ENCODE measurements around the gene DGAT2L6.
"Not testable (repeated sequence)": the region's sequence is repeated elsewhere in the genome, so short reads cannot be mapped to it uniquely, and the experiment has no call there.

Gene DGAT2L6

DNA sequence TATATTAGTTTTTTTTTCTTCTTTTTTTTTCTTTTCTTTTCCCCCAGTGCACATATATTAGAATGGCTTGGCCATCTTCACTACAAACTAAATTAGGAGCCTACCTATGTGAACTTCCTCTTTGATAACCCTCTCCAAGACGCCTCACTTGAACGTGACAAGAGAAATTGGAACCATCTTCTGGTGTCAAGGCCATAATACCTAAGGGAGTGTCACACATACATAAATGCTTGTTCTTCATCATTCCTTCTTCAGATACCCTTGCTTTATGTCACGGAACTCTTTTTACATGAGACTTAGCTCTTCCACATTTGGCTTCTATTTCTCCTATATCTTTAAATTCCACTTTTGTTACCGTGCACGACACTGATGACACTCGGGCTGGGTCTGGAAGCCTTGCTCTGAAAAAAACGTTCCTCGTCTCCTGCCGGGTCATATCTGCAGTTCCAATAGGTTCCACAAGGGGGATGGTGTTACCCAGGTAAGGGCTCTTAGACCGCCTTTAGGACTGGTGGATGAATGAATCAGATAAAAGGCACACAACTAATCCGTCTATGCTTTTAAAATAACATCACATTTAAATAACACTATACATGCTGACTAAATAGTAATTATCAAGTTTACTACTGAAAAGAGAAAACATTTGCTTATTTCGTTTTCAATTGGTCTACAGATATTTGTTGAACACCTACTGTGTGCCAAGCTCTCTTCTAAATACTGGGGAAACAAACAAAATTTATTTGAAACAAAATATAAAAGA lies 19.9 kb downstream of the DGAT2L6 start:
- Histone ChIP-seq H3K36me3 (ENCODE audit: control insufficient read depth in 2 of 2, insufficient read depth in 2 of 2, low read length in 2 of 2) (no peaks in the 10 kb centered on the region), H3K27ac (ENCODE audit: low read depth in 2 of 2, low read length in 2 of 2) (no peak overlapping the region), H3K4me3 (ENCODE audit: low read length in 2 of 2) (no peak overlapping the region), H3K4me1 (ENCODE audit: control insufficient read depth in 2 of 2, insufficient read depth in 2 of 2, low read length in 2 of 2) (no peaks in the 10 kb centered on the region), H3K9ac (ENCODE audit: low read depth in 1 of 2, low read length in 2 of 2) (no peak overlapping the region), H3K9me3 (ENCODE audit: control insufficient read depth in 2 of 2, low read length in 2 of 2) (no peaks in the 10 kb centered on the region), H3K27me3 (ENCODE audit: control insufficient read depth in 2 of 2, insufficient read depth in 2 of 2, low read length in 2 of 2) (peaks cover 0 to 7% of the 10 kb centered on the region in 2 donors)

DNA sequence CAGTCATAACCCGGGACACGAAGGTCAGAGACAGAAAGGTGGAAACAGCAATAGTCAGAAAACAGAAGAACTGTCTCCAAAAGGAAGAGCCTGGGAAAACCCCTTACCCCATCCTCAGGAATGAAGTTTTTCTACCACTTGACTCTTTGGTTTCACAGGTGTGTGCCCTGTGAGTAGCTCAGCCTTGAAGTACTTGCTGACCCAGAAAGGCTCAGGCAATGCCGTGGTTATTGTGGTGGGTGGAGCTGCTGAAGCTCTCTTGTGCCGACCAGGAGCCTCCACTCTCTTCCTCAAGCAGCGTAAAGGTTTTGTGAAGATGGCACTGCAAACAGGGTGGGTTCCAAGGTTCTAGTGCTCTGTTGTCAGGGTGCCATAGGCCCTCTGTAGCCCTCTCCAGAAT lies 24.4 kb downstream of the DGAT2L6 start:
- Histone ChIP-seq H3K4me1 (ENCODE audit: control insufficient read depth in 2 of 2, insufficient read depth in 2 of 2, low read length in 2 of 2) (no peaks in the 10 kb centered on the region), H3K27me3 (ENCODE audit: control insufficient read depth in 2 of 2, insufficient read depth in 2 of 2, low read length in 2 of 2) (peaks cover 6 to 7% of the 10 kb centered on the region in 2 donors), H3K4me3 (ENCODE audit: low read length in 2 of 2) (no peak overlapping the region), H3K9ac (ENCODE audit: low read depth in 1 of 2, low read length in 2 of 2) (no peak overlapping the region), H3K36me3 (ENCODE audit: control insufficient read depth in 2 of 2, insufficient read depth in 2 of 2, low read length in 2 of 2) (no peaks in the 10 kb centered on the region), H3K9me3 (ENCODE audit: control insufficient read depth in 2 of 2, low read length in 2 of 2) (no peaks in the 10 kb centered on the region), H3K27ac (ENCODE audit: low read depth in 2 of 2, low read length in 2 of 2) (no peak overlapping the region)

DNA sequence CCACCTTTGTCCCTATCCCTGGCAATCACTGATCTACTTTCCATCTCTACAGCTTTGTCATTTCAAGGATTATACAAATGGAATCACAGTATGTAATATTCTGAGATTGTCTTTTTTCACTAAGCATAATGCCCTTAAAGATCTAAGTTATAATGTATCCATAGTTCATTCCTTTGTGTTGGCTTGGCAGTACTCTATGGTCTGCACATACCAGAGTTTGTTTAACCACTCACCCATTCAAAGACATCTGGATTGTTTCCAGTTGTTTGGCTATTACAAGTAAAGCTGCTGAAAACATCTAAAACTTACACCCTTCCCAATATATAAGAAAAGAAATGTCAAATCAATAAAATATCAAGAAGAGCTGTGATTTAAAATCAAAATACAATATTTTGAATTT lies 31.2 kb downstream of the DGAT2L6 start:
- peaks cover 0 to 5% of the 10 kb centered on the region in 2 donors for H3K27me3 ChIP-seq (ENCODE audit: control insufficient read depth in 2 of 2, insufficient read depth in 2 of 2, low read length in 2 of 2)
- no peak overlapping the region for H3K9ac ChIP-seq (ENCODE audit: low read depth in 1 of 2, low read length in 2 of 2)
- H3K36me3 ChIP-seq (ENCODE audit: control insufficient read depth in 2 of 2, insufficient read depth in 2 of 2, low read length in 2 of 2) = no peaks in the 10 kb centered on the region
- no peak overlapping the region for H3K4me3 ChIP-seq (ENCODE audit: low read length in 2 of 2)
- no peak overlapping the region for H3K27ac ChIP-seq (ENCODE audit: low read depth in 2 of 2, low read length in 2 of 2)
- no peaks in the 10 kb centered on the region for H3K4me1 ChIP-seq (ENCODE audit: control insufficient read depth in 2 of 2, insufficient read depth in 2 of 2, low read length in 2 of 2)
- no peaks in the 10 kb centered on the region for H3K9me3 ChIP-seq (ENCODE audit: control insufficient read depth in 2 of 2, low read length in 2 of 2)

DNA sequence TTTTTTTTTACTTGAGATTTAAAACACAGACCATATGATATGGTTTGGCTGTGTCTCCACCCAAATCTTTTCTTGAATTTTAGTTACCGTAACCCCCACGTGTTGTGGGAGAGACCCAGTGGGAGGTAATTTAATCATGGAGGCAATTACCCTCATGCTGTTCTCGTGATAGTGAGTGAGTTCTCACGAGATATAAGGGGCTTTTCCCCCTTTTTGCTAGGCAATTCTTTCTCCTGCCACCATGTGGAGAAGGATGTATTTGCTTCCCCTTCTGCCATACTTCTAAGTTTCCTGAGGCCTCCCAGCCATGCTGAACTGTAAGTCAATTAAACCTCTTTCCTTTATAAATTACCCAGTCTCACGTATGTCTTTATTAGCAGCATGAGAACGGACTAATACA lies 32.3 kb downstream of the DGAT2L6 start:
- H3K4me1 ChIP-seq (ENCODE audit: control insufficient read depth in 2 of 2, insufficient read depth in 2 of 2, low read length in 2 of 2); H3K9ac ChIP-seq (ENCODE audit: low read depth in 1 of 2, low read length in 2 of 2); H3K36me3 ChIP-seq (ENCODE audit: control insufficient read depth in 2 of 2, insufficient read depth in 2 of 2, low read length in 2 of 2); H3K27ac ChIP-seq (ENCODE audit: low read depth in 2 of 2, low read length in 2 of 2); H3K4me3 ChIP-seq (ENCODE audit: low read length in 2 of 2); H3K9me3 ChIP-seq (ENCODE audit: control insufficient read depth in 2 of 2, low read length in 2 of 2); H3K27me3 ChIP-seq (ENCODE audit: control insufficient read depth in 2 of 2, insufficient read depth in 2 of 2, low read length in 2 of 2): not testable (repeated sequence)

DNA sequence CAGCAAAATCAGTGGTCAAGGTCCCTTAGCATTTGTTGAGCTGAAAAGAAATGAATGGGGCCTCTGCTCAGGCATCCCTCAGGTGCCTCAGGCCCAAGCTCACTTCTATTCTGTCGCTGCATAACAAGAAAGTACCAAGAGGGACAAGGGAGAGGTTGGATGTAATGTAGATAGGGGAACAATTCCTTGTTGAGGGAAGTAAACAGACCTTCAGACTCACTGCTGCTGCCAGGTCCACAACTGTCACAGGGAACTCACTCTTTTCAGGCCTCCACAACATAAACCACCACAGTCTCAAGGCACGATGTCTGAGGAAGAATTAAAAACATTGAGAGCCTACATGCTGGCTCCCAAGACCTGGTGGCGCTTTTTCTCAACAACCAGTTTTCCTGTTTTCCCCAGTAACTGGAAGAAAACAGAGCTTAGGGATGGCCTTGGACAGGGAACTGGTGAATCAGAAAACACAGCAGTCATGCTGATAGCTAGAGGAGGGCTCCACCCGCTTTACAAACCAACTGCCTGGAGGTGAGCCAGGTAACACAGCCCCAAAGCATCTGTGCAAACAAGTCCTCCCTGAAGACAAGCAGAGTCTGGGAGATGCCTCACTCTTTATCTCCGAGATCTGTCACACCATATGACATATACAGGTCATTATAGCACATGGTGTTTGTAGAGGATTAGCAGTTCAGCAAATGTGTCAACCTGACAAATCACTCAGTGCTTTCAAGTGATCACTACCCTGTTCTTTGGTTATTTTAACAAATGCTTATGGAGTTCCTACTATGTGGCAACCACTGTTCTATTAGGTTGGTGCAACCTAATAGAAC lies 42.9 kb downstream of the DGAT2L6 start:
- Histone ChIP-seq H3K9me3 (ENCODE audit: control insufficient read depth in 2 of 2, low read length in 2 of 2) (no peaks in the 10 kb centered on the region), H3K4me3 (ENCODE audit: low read length in 2 of 2) (no peak overlapping the region), H3K4me1 (ENCODE audit: control insufficient read depth in 2 of 2, insufficient read depth in 2 of 2, low read length in 2 of 2) (no peaks in the 10 kb centered on the region), H3K27me3 (ENCODE audit: control insufficient read depth in 2 of 2, insufficient read depth in 2 of 2, low read length in 2 of 2) (peaks cover 0 to 7% of the 10 kb centered on the region in 2 donors), H3K9ac (ENCODE audit: low read depth in 1 of 2, low read length in 2 of 2) (no peak overlapping the region), H3K36me3 (ENCODE audit: control insufficient read depth in 2 of 2, insufficient read depth in 2 of 2, low read length in 2 of 2) (no peaks in the 10 kb centered on the region), H3K27ac (ENCODE audit: low read depth in 2 of 2, low read length in 2 of 2) (peak overlapping the region; percentile 40 to 56)

DNA sequence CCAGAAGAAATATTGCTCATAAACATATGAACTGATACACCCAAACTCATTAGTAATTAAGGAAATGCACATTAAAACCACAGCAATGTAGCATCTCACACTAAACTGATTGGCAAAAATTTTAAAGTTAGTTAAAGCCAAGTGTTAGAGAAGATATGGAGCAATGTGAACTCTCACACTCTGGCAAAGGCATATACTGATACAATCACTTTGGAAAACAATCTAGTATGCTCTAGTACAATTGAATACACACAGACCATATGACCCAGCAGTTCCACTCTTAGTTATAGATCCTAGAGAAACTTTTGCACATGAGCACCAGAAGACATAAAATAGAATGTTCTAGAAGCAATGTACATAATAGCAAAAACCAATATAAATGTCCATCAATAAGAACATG lies 48.8 kb downstream of the DGAT2L6 start:
- Histone ChIP-seq H3K4me1 (ENCODE audit: control insufficient read depth in 2 of 2, insufficient read depth in 2 of 2, low read length in 2 of 2) (no peaks in the 10 kb centered on the region), H3K9ac (ENCODE audit: low read depth in 1 of 2, low read length in 2 of 2) (no peak overlapping the region), H3K27ac (ENCODE audit: low read depth in 2 of 2, low read length in 2 of 2) (no peak overlapping the region), H3K4me3 (ENCODE audit: low read length in 2 of 2) (no peak overlapping the region), H3K36me3 (ENCODE audit: control insufficient read depth in 2 of 2, insufficient read depth in 2 of 2, low read length in 2 of 2) (no peaks in the 10 kb centered on the region), H3K27me3 (ENCODE audit: control insufficient read depth in 2 of 2, insufficient read depth in 2 of 2, low read length in 2 of 2) (peaks cover 0 to 3% of the 10 kb centered on the region in 2 donors), H3K9me3 (ENCODE audit: control insufficient read depth in 2 of 2, low read length in 2 of 2) (no peaks in the 10 kb centered on the region)

DNA sequence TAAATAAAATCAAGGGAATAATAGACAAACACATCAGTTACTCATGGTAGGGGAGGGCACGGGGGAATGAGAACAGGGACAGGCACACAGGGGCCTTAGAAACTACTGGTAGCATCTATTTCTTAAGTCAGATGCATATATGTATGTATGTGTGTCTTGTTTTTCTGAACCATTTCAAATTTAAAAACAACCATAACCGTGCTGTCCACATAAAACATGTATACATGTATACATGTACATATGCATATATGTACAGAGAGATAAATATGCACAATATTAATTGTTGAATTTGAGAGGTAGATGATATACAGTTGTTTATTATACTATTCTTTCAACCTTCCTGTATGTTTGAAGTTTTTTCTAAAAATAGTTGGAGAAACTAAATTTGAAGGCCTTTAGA lies 49.4 kb downstream of the DGAT2L6 start:
- no peak overlapping the region for H3K4me3 ChIP-seq (ENCODE audit: low read length in 2 of 2)
- H3K9me3 ChIP-seq (ENCODE audit: control insufficient read depth in 2 of 2, low read length in 2 of 2) = no peaks in the 10 kb centered on the region
- no peaks in the 10 kb centered on the region for H3K4me1 ChIP-seq (ENCODE audit: control insufficient read depth in 2 of 2, insufficient read depth in 2 of 2, low read length in 2 of 2)
- no peaks in the 10 kb centered on the region for H3K27me3 ChIP-seq (ENCODE audit: control insufficient read depth in 2 of 2, insufficient read depth in 2 of 2, low read length in 2 of 2)
- H3K9ac ChIP-seq (ENCODE audit: low read depth in 1 of 2, low read length in 2 of 2) = no peak overlapping the region
- H3K36me3 ChIP-seq (ENCODE audit: control insufficient read depth in 2 of 2, insufficient read depth in 2 of 2, low read length in 2 of 2) = no peaks in the 10 kb centered on the region
- H3K27ac ChIP-seq (ENCODE audit: low read depth in 2 of 2, low read length in 2 of 2) = no peak overlapping the region

DNA sequence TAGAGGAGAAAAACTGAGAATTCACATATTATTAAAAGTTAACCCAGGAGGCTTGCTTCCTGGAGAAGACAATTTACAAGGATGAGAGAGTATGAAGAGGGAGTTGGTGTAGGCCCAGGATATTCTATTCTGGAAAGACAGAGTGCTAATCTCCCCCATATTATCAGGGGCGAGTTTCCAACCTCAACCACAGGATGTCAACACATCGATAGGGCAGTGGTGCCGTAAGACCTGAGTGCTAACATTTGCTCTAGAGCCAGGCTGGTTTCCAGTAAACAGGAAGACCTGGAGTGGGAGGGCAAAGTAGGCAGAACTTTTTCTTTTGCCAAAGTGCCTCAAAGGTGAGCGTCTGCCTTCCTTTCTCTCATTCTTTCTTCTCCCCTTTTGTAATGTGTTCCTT lies 54.4 kb downstream of the DGAT2L6 start:
- Histone ChIP-seq H3K9ac (ENCODE audit: low read depth in 1 of 2, low read length in 2 of 2) (no peak overlapping the region), H3K4me3 (ENCODE audit: low read length in 2 of 2) (no peak overlapping the region), H3K36me3 (ENCODE audit: control insufficient read depth in 2 of 2, insufficient read depth in 2 of 2, low read length in 2 of 2) (no peaks in the 10 kb centered on the region), H3K27ac (ENCODE audit: low read depth in 2 of 2, low read length in 2 of 2) (no peak overlapping the region), H3K4me1 (ENCODE audit: control insufficient read depth in 2 of 2, insufficient read depth in 2 of 2, low read length in 2 of 2) (no peaks in the 10 kb centered on the region), H3K9me3 (ENCODE audit: control insufficient read depth in 2 of 2, low read length in 2 of 2) (no peaks in the 10 kb centered on the region), H3K27me3 (ENCODE audit: control insufficient read depth in 2 of 2, insufficient read depth in 2 of 2, low read length in 2 of 2) (no peaks in the 10 kb centered on the region)

DNA sequence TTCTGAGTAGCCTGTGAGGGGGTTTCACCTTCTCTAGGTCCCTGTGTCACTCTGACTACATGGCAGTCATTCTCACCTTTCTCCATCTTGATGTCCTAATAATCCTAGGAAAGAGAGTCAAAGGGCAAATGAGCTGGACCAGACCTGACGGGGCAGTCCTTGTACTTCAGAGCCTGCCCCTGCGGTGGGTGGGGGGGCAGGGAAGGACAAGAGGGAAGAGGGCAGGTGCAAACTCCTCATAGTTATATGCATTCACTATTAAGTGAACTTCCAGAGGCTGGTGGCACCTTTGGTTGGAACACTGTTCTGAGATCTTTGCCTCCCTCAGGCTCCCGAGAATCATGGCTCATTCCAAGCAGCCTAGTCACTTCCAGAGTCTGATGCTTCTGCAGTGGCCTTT lies 57.1 kb downstream of the DGAT2L6 start, which contains the start of gene AWAT1:
TSS of gene AWAT1 (plus strand) at position 301 of the 400 bp plus-strand sequence. CDS start at position 342, 41 bp downstream.
- Histone ChIP-seq H3K27me3 (ENCODE audit: control insufficient read depth in 2 of 2, insufficient read depth in 2 of 2, low read length in 2 of 2) (peaks cover 0 to 2% of the 10 kb centered on the region in 2 donors), H3K36me3 (ENCODE audit: control insufficient read depth in 2 of 2, insufficient read depth in 2 of 2, low read length in 2 of 2) (no peaks in the 10 kb centered on the region), H3K9ac (ENCODE audit: low read depth in 1 of 2, low read length in 2 of 2) (no peak within 1 kb of the TSS), H3K4me3 (ENCODE audit: low read length in 2 of 2) (no peak within 1 kb of the TSS), H3K4me1 (ENCODE audit: control insufficient read depth in 2 of 2, insufficient read depth in 2 of 2, low read length in 2 of 2) (no peaks in the 10 kb centered on the region), H3K27ac (ENCODE audit: low read depth in 2 of 2, low read length in 2 of 2) (no peak within 1 kb of the TSS), H3K9me3 (ENCODE audit: control insufficient read depth in 2 of 2, low read length in 2 of 2) (no peaks in the 10 kb centered on the region)

DNA sequence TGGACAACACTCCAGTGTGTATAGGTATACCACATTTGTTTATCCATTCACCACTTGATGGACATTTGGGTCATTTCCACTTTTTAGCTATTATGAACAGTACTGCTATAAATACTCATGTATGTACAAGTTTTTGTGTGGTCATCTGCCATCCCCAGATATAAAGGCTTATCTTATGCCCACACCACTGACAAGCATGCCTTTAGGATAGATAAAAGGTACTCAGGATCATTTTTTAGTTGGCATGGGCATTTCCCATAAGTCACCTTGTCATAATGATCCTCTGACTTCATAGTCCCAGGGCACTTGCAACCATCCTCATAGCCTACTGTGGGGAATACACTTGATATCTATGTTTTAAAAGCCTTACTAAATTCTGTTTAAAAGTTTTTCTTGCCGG lies 63.5 kb downstream of the DGAT2L6 start:
- H3K9me3 ChIP-seq (ENCODE audit: control insufficient read depth in 2 of 2, low read length in 2 of 2) = no peaks in the 10 kb centered on the region
- H3K9ac ChIP-seq (ENCODE audit: low read depth in 1 of 2, low read length in 2 of 2) = no peak overlapping the region
- H3K4me3 ChIP-seq (ENCODE audit: low read length in 2 of 2) = no peak overlapping the region
- H3K27ac ChIP-seq (ENCODE audit: low read depth in 2 of 2, low read length in 2 of 2) = no peak overlapping the region
- H3K36me3 ChIP-seq (ENCODE audit: control insufficient read depth in 2 of 2, insufficient read depth in 2 of 2, low read length in 2 of 2) = no peaks in the 10 kb centered on the region
- H3K4me1 ChIP-seq (ENCODE audit: control insufficient read depth in 2 of 2, insufficient read depth in 2 of 2, low read length in 2 of 2) = no peaks in the 10 kb centered on the region
- H3K27me3 ChIP-seq (ENCODE audit: control insufficient read depth in 2 of 2, insufficient read depth in 2 of 2, low read length in 2 of 2) = peaks cover 0 to 5% of the 10 kb centered on the region in 2 donors
